Activated gamma-delta T cell treated with Interleukin-2 at 50 U/mL for 16 hours (primary cell): Measurements from ENCODE around the gene RAX2.

ENCODE experiments used
- DNase-seq: peaks from one replicate; pipeline ENCODE4 v3.0.0-alpha.2; 2020

Gene RAX2

GRCh38 chr19:3800996-3801395 is 29.0 kb upstream of the RAX2 start:
- no peak for DNase-seq

DNA sequence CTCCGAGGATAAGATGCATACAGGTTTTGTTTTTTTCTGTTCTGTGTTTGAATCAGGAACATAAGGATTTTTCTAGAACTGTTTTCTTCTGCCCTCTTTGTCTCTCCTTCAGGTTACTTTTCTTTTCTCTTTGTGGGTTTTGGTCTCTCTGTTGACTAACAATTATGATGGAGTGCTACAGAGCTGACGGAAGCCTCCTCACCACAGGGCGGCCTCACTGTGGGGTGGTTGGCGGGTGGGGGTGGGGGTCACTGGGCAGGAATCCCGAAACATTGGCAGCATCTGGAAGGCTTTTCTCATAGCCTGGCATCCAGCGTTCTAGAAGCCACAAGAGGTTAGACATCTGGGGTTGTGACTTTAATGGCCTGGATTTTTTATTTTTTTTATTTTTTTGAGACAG is 26.1 kb upstream of the RAX2 start:
- DNase-seq: peak; percentile 49

- no peak for DNase-seq
Observed at GRCh38 chr19:3796358-3796757, 24.3 kb upstream of the RAX2 start.

DNA sequence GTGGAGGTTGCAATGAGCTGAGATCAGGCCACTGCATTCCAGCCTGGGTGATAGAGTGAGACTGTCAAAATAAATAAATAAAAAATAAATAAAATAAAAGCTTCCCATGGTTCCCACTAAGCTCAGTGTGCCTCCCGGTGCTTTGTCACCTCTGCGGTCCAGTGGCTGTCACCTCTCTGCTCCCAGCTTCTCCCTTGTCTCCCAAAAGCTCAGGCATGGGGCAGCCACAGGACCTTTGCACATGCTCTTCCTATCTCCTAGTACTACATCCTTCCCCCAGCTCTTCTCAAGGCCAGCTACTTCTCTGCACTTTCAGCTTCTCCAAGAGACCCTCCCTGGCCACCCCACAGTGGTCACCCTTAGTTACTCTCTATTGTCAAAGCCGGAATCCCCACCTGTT is 21.8 kb upstream of the RAX2 start:
- no peak for DNase-seq

GRCh38 chr19:3792114-3792513 is 20.1 kb upstream of the RAX2 start:
- DNase-seq: no peak

GRCh38 chr19:3790941-3791340 is 18.9 kb upstream of the RAX2 start:
- no peak for DNase-seq

DNA sequence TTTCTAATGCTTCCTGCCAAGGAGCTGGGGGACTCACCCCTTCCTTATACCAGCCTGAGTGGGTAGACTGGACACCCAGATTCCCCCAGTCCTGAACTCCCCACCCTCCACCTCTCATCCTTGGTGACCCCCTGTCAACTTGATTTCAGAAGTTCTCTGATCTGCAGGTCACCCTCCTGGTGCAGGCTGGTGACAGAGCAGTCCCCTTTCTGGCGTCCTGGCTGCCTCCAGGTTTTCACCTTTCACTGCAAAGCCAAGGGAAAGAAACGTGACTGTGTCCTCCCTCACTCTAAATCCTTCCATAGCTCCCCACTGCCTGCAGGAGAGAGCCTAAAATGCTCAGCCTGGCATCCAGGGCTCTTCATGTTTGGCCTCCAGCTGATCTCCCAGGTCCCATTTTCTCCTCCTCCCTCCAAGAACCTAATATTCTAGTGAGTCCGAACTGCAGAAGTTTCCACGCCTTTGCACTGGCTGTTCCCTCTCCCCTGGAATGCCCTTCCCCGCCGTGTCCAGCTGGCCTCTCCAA is 18.2 kb upstream of the RAX2 start:
- no peak for DNase-seq

- peak; percentile 32 for DNase-seq
Observed at GRCh38 chr19:3788996-3789778, 17.2 kb upstream of the RAX2 start.

GRCh38 chr19:3785938-3786824 is 14.2 kb upstream of the RAX2 start, which contains the start of gene MATK:
Gene MATK (minus strand): TSS chr19:3786381. CDS start chr19:3785135, 1,246 bp downstream.
- no peak for DNase-seq

DNA sequence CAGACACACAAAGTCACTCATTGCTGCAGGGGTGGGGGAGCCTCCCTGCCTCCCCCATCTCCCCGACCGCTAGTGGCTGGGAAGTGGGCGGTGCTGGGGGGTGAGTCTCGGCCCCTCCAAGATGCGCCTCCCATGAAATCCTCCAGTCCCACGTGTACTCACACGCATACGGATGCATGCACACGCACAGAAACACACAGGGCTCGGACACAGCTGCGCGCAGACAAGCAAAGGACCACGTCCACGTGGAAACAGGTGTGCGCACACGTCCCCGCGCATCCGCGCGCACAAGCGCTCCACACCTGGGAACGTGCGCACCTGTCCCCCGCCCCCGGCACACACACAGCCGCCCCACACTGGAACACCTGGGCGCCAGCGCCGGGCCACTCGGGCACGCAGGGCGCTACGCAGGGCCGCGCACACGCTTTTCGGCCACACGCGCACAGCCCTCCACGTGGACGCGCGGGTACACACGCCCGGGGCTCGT is 13.5 kb upstream of the RAX2 start:
- no peak for DNase-seq

- DNase-seq: no peak
Observed at GRCh38 chr19:3784607-3785450, 12.8 kb upstream of the RAX2 start.

- DNase-seq: peak; percentile 59
Observed at GRCh38 chr19:3783660-3784584, 11.9 kb upstream of the RAX2 start.

- DNase-seq: no peak
Observed at GRCh38 chr19:3782903-3783302, 10.9 kb upstream of the RAX2 start.

DNA sequence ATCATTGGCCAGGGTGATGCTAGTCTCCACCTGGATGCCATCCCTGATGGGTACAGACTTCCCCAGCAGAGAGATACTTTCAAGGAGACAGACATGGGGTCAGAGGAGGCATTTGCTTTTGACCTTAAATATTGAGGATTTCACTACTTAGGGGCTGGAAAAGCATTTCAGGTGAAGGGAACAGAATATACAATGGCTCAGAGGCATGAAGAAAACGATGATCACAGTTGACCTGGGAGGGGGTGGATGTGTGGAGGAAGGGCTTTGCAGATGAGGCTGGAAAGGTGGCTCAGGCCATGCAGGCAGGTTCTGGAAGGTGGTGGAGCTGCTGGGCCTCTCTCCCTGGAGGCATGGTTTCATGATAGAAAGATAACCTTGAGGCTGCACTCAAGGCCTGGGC is 10.3 kb upstream of the RAX2 start:
- no peak for DNase-seq

DNA sequence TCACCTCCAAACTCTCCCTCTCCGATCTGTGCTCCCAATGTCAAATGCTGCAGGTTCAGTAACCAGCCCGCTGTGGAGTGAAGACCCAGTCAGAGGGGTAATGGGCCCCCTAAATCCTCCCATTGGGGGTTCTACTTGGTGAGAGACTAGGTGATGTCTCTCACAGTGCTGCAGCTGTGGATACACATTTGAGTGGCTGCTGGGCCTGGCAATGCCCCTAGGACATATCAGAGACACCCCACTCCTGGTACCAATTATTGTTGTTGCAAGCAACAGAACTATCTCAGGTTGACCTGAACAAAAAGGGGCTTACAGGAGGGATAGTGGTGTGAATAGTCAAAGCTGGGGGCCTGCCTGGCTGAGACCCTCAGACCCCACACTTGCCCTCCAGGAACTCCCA is 9.6 kb upstream of the RAX2 start:
- no peak for DNase-seq

DNA sequence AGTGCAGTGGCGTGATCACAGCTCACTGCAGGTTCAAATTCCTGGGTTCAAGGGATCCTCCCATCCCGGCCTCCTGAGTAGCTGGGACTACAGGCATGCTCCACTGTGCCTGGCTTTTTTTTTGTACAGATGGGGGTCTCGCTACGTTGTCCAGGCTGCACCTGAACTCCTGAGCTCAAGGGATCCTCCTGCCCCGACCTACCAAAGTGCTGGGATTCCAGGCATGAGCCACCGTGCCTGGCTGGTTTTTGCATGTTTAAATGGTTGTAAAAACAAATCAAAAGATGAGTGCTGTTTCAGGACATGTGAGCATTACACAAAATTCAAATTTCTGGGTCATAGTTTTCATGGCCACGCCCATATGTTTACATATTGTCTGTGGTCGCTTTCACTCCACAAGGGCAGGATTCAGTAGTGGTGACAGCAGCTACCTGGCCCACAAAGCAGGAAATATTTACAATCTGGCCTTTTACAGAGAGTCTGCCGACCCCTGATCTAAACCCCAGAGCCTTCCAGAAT is 8.8 kb upstream of the RAX2 start:
- DNase-seq: no peak

DNA sequence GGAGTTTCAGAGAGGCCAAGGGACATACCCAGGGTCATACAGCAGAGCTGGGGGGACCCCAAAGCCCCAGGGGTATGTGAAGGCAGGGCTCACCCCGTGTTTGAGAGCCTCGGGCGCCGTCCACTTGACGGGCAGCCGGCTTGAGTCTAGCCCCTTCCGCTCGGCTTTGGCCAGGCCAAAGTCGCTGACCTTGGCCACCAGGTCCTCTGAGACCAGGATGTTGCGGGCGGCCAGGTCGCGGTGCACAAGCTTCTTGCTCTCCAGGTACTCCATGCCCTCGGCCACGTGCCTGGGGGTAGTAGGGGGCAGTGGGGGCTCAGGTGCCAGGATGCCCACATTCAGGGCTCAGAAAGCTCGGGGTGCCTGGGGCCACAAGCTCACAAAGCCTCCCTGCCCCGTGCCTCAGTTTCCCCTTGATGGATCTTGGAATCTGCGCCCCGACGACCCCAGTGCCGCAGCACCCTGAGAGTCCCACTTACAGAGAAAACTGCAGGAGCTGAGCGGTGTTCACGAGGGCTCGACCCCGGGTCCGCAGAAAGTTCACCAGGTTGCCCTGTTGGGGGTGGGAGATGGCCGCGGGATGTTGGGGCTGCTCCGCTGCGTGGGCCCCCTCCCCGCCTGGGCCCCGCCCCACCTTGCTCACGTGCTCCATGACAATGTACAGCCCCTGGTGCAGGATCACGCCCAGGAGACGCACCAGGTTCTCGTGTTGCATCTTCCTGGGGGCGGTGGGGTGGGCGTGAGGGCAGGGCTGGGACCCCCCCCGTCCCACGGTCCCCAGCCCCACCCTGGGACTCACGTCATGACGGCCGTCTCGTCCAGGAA is 7.1 kb upstream of the RAX2 start:
- DNase-seq: no peak

DNA sequence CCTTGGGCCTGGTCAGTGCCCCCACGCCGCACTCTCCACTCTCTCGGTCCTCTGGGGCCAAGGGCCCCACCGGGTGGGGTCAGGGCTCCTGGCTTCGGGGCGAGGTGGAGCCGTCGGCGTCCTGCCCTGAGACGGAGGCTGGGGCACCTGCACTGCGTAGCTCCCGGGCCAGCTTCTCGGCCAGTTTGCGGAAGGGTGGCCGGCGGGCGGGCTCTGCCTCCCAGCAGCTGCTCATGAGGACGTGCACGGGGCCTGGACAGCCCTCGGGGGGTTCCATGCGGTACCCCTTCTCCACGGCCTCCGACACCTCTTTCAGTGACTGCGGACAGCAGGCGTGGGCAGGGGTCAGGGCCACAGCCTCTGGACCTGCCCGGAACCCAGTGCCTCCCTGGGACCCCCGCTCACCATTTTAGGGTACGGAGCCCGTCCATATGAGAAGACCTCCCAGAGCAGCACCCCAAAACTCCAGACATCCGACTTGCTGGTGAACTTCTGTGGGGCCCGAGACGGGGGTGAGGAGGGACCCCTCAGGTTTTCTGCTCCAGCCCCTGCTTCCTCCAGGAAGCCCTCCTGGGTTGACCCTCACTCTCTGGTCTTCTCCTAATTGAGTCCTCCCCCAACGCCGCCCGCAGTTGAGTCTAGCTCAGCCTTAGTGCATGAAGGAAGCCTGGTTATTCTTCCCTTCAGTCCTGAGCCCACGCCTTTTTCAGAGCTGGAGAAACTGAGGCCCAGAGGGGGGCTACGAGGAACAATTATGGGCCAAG is 6.3 kb upstream of the RAX2 start:
- no peak for DNase-seq

DNA sequence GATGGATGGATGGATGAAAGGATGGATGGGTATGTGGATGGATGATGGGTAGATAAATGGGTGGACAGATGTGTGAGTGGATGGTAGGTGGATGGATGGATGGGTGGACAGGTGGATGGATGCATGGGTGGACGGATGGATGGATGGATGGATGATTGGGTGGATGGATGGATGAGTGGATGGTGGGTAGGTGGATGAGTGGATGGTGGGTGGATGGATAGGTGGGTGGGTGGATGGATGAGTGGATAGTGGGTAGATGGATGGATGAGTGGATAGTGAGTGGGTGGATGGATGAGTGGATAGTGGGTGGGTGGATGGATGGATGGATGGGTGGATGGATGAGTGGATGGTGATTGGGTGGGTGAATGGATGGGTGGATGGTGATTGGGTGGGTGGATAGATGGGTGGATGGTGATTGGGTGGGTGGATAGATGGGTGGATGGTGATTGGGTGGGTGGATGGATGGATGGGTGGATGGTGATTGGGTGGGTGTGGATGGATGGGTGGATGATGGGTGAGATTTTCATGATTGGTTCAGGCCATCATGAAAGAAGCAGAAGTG is 4.5 kb upstream of the RAX2 start:
- DNase-seq: no peak
